Breast epithelium (tissue), 3 donors: ENCODE data around the gene PTPN3.

Source experiments
- POLR2AphosphoS5 ChIP-seq, 3 donors: sonication (generic); formaldehyde crosslinking; IDR thresholded peaks; one replicate each; pipeline ENCODE4 v1.6.1; 2017; ENCODE audit warnings: antibody characterized with exemption in 3 of 3
- TF ChIP-seq, protein P1 (sequence below), 3 donors: fragments of 450-650 bp; IDR thresholded peaks; one replicate each; pipeline ENCODE4 v1.5.1; 2016 to 2017; ENCODE audit warnings: antibody characterized with exemption in 3 of 3, mild to moderate bottlenecking in 3 of 3, moderate library complexity in 3 of 3

DNA sequence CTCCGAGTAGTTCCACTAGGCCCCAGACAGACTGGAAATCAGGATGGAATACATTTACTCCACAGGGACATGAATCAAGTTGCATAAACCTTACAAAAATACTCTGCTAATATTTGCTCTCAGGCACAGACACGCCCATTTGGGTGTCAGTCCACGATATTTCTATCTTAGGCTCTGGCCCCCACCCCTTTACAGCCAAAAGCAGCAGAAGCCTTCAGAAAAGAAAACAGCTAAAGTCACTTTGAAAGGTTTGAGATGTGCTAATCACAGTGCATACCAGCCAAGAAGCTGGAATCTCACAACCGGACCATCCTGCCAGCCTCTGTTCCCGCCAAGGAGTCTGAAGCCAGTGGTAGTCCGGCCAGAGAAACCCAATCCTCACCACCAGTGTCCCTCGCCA lies 22.6 kb downstream of the PTPN3 start:
- TF ChIP-seq, protein P1, sequence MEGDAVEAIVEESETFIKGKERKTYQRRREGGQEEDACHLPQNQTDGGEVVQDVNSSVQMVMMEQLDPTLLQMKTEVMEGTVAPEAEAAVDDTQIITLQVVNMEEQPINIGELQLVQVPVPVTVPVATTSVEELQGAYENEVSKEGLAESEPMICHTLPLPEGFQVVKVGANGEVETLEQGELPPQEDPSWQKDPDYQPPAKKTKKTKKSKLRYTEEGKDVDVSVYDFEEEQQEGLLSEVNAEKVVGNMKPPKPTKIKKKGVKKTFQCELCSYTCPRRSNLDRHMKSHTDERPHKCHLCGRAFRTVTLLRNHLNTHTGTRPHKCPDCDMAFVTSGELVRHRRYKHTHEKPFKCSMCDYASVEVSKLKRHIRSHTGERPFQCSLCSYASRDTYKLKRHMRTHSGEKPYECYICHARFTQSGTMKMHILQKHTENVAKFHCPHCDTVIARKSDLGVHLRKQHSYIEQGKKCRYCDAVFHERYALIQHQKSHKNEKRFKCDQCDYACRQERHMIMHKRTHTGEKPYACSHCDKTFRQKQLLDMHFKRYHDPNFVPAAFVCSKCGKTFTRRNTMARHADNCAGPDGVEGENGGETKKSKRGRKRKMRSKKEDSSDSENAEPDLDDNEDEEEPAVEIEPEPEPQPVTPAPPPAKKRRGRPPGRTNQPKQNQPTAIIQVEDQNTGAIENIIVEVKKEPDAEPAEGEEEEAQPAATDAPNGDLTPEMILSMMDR (IDR thresholded peaks at IDR 0.05) = no peak
- TF ChIP-seq POLR2AphosphoS5 (IDR thresholded peaks at IDR 0.05) = no peak
